ENCODE data around the gene ALDH4A1.

GRCh38 chr1:18934205-18935000 is 32.0 kb upstream of the ALDH4A1 start:
- no peak for TF ChIP-seq CTCF (IDR thresholded peaks at IDR 0.05)
- no peak for TF ChIP-seq POLR2A (IDR thresholded peaks at IDR 0.05)

Measured in ovary (tissue), 3 donors.